GM12875 (cell line): ENCODE data around the gene CCNQ.

Experiments used
- H3K4me3 ChIP-seq: one replicate; pipeline ENCODE4 v1.5.1; 2011; ENCODE audit warnings: low read depth, low read length, control low read depth
- TF ChIP-seq, protein P1 (sequence below): IDR thresholded peaks from 2 replicates; pipeline ENCODE4 v1.5.1; 2011; ENCODE audit warnings: low read depth, mild to moderate bottlenecking, control low read depth, inconsistent platforms, low read length, moderate library complexity, borderline replicate concordance; ENCODE audit not compliant: insufficient read depth

Gene CCNQ

DNA sequence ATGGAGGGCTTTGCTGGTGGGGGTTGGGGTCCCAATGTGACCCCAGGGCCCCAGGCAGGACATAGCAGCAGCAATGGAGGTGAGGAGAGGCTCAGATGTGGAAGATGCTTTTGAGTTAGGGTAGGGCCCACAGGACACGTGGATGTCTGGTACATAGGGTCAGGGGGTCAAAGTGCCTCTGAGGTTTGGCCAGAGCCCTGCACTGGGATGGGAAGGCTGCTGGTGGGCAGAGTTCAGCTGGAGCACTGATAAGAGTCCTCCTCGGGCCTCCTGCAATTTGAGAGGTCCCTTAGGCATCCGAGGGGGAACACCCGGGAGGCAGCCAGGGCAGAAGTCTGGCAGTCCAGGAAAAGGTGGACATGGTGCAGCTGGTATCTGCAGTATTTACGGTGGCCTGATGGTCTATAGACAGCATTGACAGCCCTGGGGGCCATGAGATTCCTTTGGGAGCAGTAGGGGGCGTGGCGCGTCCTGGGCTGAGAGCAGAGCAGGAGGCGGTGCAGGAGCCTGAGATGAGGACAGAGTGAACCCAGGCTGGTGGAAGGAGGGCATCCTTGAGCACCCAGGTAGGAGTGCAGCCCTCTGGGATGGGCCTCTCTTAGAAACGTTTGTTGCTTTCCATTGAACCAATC lies 22.6 kb downstream of the CCNQ start:
- H3K4me3 ChIP-seq = no peak overlapping the region
- TF ChIP-seq, protein P1, sequence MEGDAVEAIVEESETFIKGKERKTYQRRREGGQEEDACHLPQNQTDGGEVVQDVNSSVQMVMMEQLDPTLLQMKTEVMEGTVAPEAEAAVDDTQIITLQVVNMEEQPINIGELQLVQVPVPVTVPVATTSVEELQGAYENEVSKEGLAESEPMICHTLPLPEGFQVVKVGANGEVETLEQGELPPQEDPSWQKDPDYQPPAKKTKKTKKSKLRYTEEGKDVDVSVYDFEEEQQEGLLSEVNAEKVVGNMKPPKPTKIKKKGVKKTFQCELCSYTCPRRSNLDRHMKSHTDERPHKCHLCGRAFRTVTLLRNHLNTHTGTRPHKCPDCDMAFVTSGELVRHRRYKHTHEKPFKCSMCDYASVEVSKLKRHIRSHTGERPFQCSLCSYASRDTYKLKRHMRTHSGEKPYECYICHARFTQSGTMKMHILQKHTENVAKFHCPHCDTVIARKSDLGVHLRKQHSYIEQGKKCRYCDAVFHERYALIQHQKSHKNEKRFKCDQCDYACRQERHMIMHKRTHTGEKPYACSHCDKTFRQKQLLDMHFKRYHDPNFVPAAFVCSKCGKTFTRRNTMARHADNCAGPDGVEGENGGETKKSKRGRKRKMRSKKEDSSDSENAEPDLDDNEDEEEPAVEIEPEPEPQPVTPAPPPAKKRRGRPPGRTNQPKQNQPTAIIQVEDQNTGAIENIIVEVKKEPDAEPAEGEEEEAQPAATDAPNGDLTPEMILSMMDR = no peak

DNA sequence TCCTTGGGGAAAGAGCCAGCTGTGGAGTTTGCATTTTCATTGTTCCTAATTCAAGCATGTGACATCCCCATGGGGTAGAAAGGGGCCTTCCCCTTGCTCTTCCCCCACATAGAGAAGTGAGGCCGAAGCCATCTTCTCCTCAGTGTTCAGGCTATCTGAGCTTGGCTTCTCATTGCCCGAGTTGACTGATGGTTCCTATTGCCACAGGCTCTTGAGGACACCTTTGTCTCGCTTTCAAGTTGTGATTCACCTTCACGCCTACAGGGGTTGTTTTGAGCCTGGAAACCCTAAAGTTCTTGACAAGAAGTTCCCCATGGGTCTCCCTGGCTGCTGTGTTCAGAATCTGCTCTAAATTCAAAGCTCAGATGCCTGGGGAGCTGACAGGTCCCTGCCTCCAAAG lies 25.0 kb downstream of the CCNQ start:
- no peak overlapping the region for H3K4me3 ChIP-seq
- TF ChIP-seq, protein P1 = no peak

DNA sequence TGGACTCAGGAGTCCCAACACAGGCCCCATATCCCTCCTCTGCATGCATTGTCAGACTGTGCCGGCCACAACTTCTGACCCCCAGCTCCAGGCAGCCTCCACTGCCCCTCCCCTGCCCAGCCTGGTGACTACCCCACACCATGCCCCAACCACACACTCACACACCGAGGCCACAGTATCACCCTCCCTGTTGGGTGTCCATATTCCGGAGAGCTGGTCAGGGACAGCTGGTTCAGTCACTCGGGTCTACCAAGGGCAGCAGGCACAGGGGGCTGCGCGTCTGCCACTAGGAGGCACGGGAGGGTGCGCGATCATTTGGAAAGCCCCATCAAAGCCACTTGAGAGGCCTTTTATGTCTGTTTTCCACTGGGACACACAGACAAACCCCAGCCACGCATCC lies 26.3 kb downstream of the CCNQ start:
- TF ChIP-seq, protein P1 = no peak
- no peak overlapping the region for H3K4me3 ChIP-seq

DNA sequence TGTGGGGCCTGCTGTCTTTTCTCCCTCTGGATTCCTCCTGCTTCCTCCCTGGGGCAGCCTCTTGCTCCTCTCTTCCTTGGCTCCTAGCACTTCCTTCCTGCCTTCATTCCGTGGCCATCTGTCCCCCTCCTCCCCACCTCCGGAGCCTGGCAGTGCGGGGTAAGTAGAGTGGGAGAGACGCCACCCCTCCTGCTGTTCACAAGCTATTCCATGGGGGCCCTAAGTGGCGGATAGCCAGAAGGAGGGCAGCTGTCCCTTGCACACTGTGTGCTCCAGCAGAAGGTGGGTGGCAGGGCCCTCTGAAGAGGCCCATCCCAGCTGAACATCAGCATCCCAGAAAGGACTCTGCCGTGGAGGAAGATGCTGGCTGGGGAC lies 27.4 kb downstream of the CCNQ start:
- H3K4me3 ChIP-seq = no peak overlapping the region
- TF ChIP-seq, protein P1 = no peak

DNA sequence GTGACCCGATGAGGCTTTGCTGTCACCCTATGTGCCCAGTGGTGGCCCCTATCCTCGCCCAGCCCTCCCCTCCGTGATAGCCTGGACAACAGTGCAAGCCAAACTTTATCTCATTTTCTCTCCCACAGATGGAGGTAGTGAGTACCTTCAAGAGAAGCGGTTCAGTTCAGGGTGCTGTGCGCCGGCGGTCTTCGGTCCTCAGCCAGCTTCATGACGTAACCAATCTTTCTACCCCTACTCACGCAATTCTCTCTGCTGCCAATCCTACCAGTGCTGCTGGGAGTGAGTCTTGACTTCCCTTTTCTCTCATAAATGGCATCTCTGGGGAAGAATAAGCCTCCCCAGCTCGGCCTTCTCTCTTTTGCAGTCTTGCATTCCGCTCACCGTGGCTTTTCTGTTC lies 29.5 kb downstream of the CCNQ start:
- TF ChIP-seq, protein P1 = no peak
- H3K4me3 ChIP-seq = no peak overlapping the region

DNA sequence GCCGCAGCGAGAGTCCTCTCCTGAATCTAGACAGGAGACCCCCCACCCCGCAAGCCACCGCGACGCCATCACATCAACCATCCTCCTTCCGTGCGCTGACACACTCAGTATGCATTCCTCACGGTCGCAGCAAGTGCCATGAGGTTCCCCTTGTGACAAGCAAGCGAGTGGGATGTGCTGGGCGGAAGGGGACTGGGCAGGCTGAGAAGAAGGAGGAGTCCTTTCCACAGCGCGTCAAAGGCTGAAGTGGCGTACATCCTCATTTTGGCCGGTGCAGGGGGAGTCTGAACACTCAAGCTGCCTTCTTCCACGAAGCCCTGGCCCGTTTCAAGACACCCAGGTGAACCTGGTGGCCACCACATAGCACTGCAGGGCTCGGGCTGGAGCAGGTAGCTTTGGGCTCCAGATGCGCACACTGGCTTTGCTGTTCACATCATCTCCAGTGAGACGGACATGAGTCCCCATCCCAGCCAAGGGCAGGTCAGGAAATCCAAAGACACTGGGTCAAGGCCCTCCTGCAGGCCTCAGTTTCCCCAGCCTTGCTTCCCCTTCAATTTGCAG lies 30.4 kb downstream of the CCNQ start:
- TF ChIP-seq, protein P1 = peak; percentile 39; the same call in 1 of the 2 replicates
- no peak overlapping the region for H3K4me3 ChIP-seq

DNA sequence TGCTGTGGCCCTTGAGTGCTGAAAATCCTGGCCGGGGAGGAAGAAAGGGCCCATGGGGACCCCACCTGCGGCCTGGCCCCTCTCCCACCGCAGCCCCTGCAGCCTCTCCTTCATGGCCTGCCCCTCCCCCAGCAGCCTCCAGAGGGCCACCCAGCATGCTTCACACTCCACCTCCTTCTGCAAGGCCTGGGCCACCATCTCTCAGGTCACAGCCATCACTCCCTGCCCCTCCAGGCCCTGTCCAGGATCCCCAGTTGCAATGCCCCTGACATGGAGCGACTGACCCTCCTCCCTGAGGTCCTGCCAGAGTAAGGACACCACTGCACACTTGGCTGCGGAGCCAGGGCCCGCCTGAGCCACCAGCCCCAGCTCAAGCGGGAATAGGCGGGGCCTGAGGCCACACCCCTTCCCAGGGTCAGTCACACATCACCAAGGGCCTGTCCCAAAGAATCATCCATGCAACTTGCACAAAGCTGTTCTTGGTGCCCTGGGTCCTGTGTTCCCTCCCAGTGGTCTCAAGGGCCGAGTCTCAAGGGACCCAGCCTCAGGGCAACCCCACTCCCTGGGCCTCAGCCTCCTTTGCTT lies 32.9 kb downstream of the CCNQ start:
- H3K4me3 ChIP-seq = no peak overlapping the region
- TF ChIP-seq, protein P1 = no peak
